HEK293 (cell line): Measurements from ENCODE around the gene WDR11.

Experiments used
- ZFP69B ChIP-seq: fragments of 450-650 bp; formaldehyde crosslinking; IDR thresholded peaks from 2 replicates; pipeline ENCODE4 v1.5.1; 2016; ENCODE audit warnings: missing biosample characterization, missing genetic modification characterization
- ZNF639 ChIP-seq: fragments of 450-650 bp; formaldehyde crosslinking; IDR thresholded peaks from 2 replicates; pipeline ENCODE4 v1.5.1; 2016; ENCODE audit warnings: missing biosample characterization, missing genetic modification characterization

- TF ChIP-seq ZFP69B (tag by site-specific recombination): no peak
- TF ChIP-seq ZNF639: no peak
Observed at GRCh38 chr10:120841522-120842189, 9.5 kb upstream of the WDR11 start.
